Hepatocyte (in vitro differentiated cells): ENCODE measurements around the gene CEP19. TPM values are rescaled to one million over a fixed set of nuclear protein-coding genes. Genes with fewer than 3 reads are reported as not detected.

ENCODE experiments used
- DNase-seq: peaks from one replicate; pipeline ENCODE4 v3.0.0-alpha.2; 2016; ENCODE audit warnings: low spot score
- H2AFZ ChIP-seq: fragments of 200-600 bp; sonication (generic); 2 replicates; pipeline ENCODE4 v1.6.0; 2016; ENCODE audit warnings: antibody characterized with exemption, mild to moderate bottlenecking
- H3K27ac ChIP-seq: fragments of 200-600 bp; sonication (generic); 2 replicates; pipeline ENCODE4 v1.5.1; 2016; ENCODE audit warnings: mild to moderate bottlenecking
- H3K27me3 ChIP-seq: fragments of 200-600 bp; sonication (generic); 2 replicates; pipeline ENCODE4 v1.6.1; 2016
- H3K36me3 ChIP-seq: fragments of 200-600 bp; sonication (generic); replicated peaks from 2 replicates; pipeline ENCODE4 v1.5.1; 2016; ENCODE audit warnings: low read depth; ENCODE audit not compliant: insufficient read depth
- H3K4me1 ChIP-seq: fragments of 200-600 bp; sonication (generic); 2 replicates; pipeline ENCODE4 v1.5.1; 2016; ENCODE audit warnings: mild to moderate bottlenecking, moderate library complexity; ENCODE audit not compliant: insufficient read depth
- H3K4me2 ChIP-seq: fragments of 200-600 bp; sonication (generic); 2 replicates; pipeline ENCODE4 v1.6.0; 2016
- H3K4me3 ChIP-seq: fragments of 200-600 bp; sonication (generic); 2 replicates; pipeline ENCODE4 v1.5.1; 2016; ENCODE audit warnings: mild to moderate bottlenecking
- H3K79me2 ChIP-seq: fragments of 200-600 bp; sonication (generic); 2 replicates; pipeline ENCODE4 v1.6.0; 2017; ENCODE audit warnings: mild to moderate bottlenecking
- H3K9me2 ChIP-seq: fragments of 200-600 bp; sonication (generic); replicated peaks from 2 replicates; pipeline ENCODE4 v1.6.0; 2017; ENCODE audit warnings: mild to moderate bottlenecking; ENCODE audit not compliant: insufficient read depth
- H3K9me3 ChIP-seq: fragments of 200-600 bp; sonication (generic); 2 replicates; pipeline ENCODE4 v1.5.1; 2016; ENCODE audit warnings: low read depth, mild to moderate bottlenecking
- H4K20me1 ChIP-seq: fragments of 200-600 bp; sonication (generic); 2 replicates; pipeline ENCODE4 v1.6.0; 2016; ENCODE audit warnings: mild to moderate bottlenecking; ENCODE audit not compliant: insufficient read depth, poor library complexity, severe bottlenecking
- CTCF ChIP-seq: fragments of 200-600 bp; sonication (generic); IDR thresholded peaks from 2 replicates; pipeline ENCODE4 v1.5.1; 2016; ENCODE audit warnings: antibody characterized with exemption, mild to moderate bottlenecking; ENCODE audit not compliant: poor library complexity
- EZH2 ChIP-seq: fragments of 200-600 bp; sonication (generic); IDR thresholded peaks from 2 replicates; pipeline ENCODE4 v1.6.1; 2016; ENCODE audit warnings: antibody characterized with exemption, mild to moderate bottlenecking, borderline replicate concordance
- EZH2phosphoT487 ChIP-seq: fragments of 200-600 bp; sonication (generic); IDR thresholded peaks from one replicate; pipeline ENCODE4 v1.6.1; 2018; ENCODE audit warnings: antibody characterized with exemption, mild to moderate bottlenecking, low read depth, moderate library complexity; ENCODE audit not compliant: unreplicated experiment, severe bottlenecking
- WGBS: methylation state at CpG from one replicate; pipeline ENCODE4 v1.1.6; 2016; ENCODE audit warnings: low lambda C conversion rate; ENCODE audit errors: missing lambda C conversion rate; 5-methylcytosine and 5-hydroxymethylcytosine counted together
- polyA plus RNA-seq: library from polyadenylated mRNA; unstranded; fragments of >200 nt; fragmentation: Nextera tagmentation; extraction: Ambion mirVana; gene quantifications from 2 replicates; pipeline ENCODE4 v1.2.1, GENCODE V29; 2016
- total RNA-seq: library from RNA; depleted of rRNA; stranded (reverse); fragments of >200 nt; gene quantifications from 2 replicates; pipeline ENCODE4 v1.2.3, GENCODE V29; 2014

CEP19 gene
- total and polyA plus RNA-seq, 2 experiments from 2014 or later: 3.8 to 6.0 TPM

DNA sequence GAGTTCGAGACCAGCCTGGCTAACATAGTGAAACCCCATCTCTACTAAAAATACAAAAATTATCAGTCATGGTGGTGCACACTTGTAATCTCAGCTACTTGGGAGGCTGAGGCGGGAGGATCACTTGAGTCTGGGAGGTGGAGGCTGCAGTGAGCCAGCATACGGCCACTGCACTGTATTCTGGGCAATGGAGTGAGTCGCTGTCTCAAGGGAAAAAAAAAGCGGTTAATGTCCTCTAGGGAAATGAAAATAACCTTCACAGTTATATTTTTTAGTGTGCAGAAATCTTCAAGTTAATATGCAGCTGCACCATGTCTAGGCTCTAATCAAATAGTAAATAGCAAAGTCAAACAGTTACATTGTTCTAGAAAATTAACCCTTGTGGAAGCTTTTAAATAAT lies 14.8 kb downstream of the CEP19 start:
- H3K4me2 ChIP-seq: no peak overlapping the region
- no peak for TF ChIP-seq EZH2phosphoT487
- TF ChIP-seq CTCF: no peak
- no peak for TF ChIP-seq EZH2
- no peak overlapping the region for H2AFZ ChIP-seq
- no peak for DNase-seq
- H4K20me1 ChIP-seq: no peaks in the 10 kb centered on the region
- 87% methylated on average over 5 of the region's 5 CpGs for WGBS
- H3K27ac ChIP-seq: no peak overlapping the region
- no peaks in the 10 kb centered on the region for H3K4me1 ChIP-seq
- H3K36me3 ChIP-seq: no peaks in the 10 kb centered on the region
- no peaks in the 10 kb centered on the region for H3K79me2 ChIP-seq
- H3K9me3 ChIP-seq: no peaks in the 10 kb centered on the region
- no peaks in the 10 kb centered on the region for H3K9me2 ChIP-seq
- no peak overlapping the region for H3K4me3 ChIP-seq
- H3K27me3 ChIP-seq: no peaks in the 10 kb centered on the region

GRCh38 chr3:196695849-196696226 lies 16.2 kb downstream of the CEP19 start:
- H3K79me2 ChIP-seq: no peaks in the 10 kb centered on the region

GRCh38 chr3:196694941-196695848 lies 16.9 kb downstream of the CEP19 start:
- no peaks in the 10 kb centered on the region for H3K27me3 ChIP-seq
- H3K4me3 ChIP-seq: no peak overlapping the region
- no peak overlapping the region for H2AFZ ChIP-seq
- no peaks in the 10 kb centered on the region for H3K9me3 ChIP-seq
- no peaks in the 10 kb centered on the region for H3K36me3 ChIP-seq
- no peaks in the 10 kb centered on the region for H4K20me1 ChIP-seq
- H3K27ac ChIP-seq: no peak overlapping the region
- DNase-seq: no peak
- H3K4me2 ChIP-seq: no peak overlapping the region
- no peaks in the 10 kb centered on the region for H3K9me2 ChIP-seq
- no peaks in the 10 kb centered on the region for H3K4me1 ChIP-seq
- no peak for TF ChIP-seq CTCF
- TF ChIP-seq EZH2: no peak
- TF ChIP-seq EZH2phosphoT487: no peak
- WGBS: 97% methylated on average over 11 of the region's 17 CpGs
- H3K79me2 ChIP-seq: no peaks in the 10 kb centered on the region

More at GRCh38 chr3:196695849-196696226, 16.2 kb downstream of the CEP19 start:
- H3K27me3 ChIP-seq: no peaks in the 10 kb centered on the region
- no peak for DNase-seq
- H3K36me3 ChIP-seq: no peaks in the 10 kb centered on the region
- no peaks in the 10 kb centered on the region for H3K9me2 ChIP-seq
- H4K20me1 ChIP-seq: no peaks in the 10 kb centered on the region
- no peak overlapping the region for H3K27ac ChIP-seq
- H3K4me1 ChIP-seq: no peaks in the 10 kb centered on the region
- no peaks in the 10 kb centered on the region for H3K9me3 ChIP-seq
- no peak overlapping the region for H2AFZ ChIP-seq
- WGBS: 95% methylated on average over 5 of the region's 5 CpGs
- TF ChIP-seq CTCF (no peak), EZH2phosphoT487 (no peak), EZH2 (no peak)
- no peak overlapping the region for H3K4me2 ChIP-seq
- no peak overlapping the region for H3K4me3 ChIP-seq
